ENCODE results near the gene SLC6A6. TPM values are rescaled to one million over a fixed set of nuclear protein-coding genes. Genes with fewer than 3 reads are reported as not detected.
A peak's percentile ranks its signal among the peaks of the same experiment; 100 is the strongest.

Gene SLC6A6
- total and polyA plus RNA-seq, 4 donors: 0.92 to 7.2 (median 2.9) TPM

DNA sequence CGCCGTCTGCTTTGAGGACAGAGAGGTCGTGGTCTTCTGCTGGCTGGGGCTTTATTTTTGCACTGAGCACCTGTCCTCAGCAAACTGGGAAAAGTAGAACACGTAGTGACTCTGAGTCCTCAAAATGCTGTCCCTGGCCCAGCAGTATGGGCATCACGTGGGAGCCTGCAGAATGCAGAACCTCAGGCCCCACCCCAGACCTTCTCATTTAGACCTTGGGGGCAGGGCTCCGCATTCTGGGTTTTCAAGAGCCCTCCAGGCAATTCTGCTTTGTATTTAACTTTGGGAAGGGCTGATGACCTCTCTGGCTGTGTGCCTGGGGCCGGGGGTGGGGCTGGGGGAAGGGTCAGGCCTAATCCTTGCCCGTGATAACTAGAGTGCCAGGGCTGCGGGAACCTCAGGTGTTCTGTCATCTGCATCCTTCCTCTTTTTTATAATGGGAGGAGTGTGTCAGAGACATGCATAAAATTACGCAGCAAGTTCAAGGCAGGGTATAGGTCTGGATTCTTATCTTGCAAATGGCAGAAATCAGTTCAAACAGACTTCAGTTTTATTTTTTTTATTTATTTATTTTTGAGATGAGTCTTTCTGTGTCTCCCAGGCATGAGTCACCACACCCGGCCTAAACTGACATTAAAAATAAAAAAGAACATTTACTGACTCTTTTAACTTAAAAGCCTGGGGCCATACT lies 11.1 kb downstream of the SLC6A6 start:
- TF ChIP-seq HNF4A (conservative IDR thresholded peaks at IDR 0.05) (no peak), HNF4G (IDR thresholded peaks at IDR 0.05) (no peak), RAD21 (IDR thresholded peaks at IDR 0.05) (no peak), SP1 (IDR thresholded peaks at IDR 0.05) (no peak), EGR1 (IDR thresholded peaks at IDR 0.05; ENCODE audit: low read depth in 2 of 2) (no peak), CTCF (IDR thresholded peaks at IDR 0.05; ENCODE audit: low read depth, low read length, missing input control) (no peak), ZBTB33 (IDR thresholded peaks at IDR 0.05) (no peak), JUND (IDR thresholded peaks at IDR 0.05) (no peak), RXRA (IDR thresholded peaks at IDR 0.05) (no peak), NR2F2 (IDR thresholded peaks at IDR 0.05) (no peak), FOXA1 (IDR thresholded peaks at IDR 0.05) (no peak), TAF1 (conservative IDR thresholded peaks at IDR 0.05) (no peak), GABPA (IDR thresholded peaks at IDR 0.05 in 1 of 2, conservative IDR thresholded peaks at IDR 0.05 in 1 of 2) (no peak)
- TF ChIP-seq, protein P1, sequence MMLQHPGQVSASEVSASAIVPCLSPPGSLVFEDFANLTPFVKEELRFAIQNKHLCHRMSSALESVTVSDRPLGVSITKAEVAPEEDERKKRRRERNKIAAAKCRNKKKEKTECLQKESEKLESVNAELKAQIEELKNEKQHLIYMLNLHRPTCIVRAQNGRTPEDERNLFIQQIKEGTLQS (IDR thresholded peaks at IDR 0.05): no peak
- Histone ChIP-seq H3K36me3 (ENCODE audit: control insufficient read depth in 4 of 4, insufficient read depth in 3 of 4, low read depth in 1 of 4, low read length in 3 of 4) (no peaks in the 10 kb centered on the region), H3K4me1 (ENCODE audit: control insufficient read depth in 4 of 4, insufficient read depth in 4 of 4, low read length in 3 of 4) (no peaks in the 10 kb centered on the region), H3K9me3 (ENCODE audit: control insufficient read depth in 4 of 4, low read length in 3 of 4) (no peaks in the 10 kb centered on the region), H3K9ac (ENCODE audit: low read depth in 1 of 2, low read length in 2 of 2) (no peak overlapping the region), H3K27ac (ENCODE audit: low read depth in 1 of 2, low read length in 2 of 2) (no peak overlapping the region), H3K27me3 (ENCODE audit: control insufficient read depth in 4 of 4, insufficient read depth in 4 of 4, low read length in 3 of 4) (peaks cover 0 to 11% (median 0%) of the 10 kb centered on the region in 4 donors), H3K4me3 (ENCODE audit: low read depth in 1 of 3, low read length in 3 of 3) (no peak overlapping the region)
- DNase-seq (ENCODE audit: low spot score): peak; percentile 64
- 43% methylated on average over 11 of the region's 11 CpGs for WGBS

DNA sequence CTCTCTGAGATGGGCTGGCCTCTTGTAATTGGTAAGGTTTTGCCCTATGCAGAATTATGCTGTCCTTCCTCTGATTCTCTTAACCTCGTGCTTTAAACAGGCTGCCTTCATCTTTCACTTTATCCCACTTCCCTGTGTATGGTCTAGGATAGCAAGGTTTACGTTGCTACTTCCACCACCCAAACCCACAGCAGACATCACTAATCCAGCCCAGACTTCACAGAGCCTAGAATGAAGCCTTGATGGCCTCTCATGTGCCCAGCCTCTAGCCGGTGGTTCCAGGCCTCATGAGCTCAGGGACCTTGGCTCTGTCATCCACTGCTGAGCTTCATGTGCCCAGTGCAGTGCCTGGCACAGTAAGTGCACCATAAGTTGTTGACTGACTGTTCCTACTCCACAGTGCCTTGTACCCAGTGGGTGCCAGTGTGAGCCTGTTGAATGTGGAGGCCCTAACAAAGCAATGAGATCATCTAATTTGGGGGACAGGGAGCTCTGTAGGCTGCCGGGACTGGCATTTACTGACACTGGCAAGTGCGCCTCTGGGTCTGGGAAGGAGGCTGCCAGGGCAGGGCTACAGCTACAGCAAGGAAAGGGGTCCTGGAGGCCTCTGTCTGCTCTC lies 12.5 kb downstream of the SLC6A6 start:
- peaks cover 0 to 2% (median 0%) of the 10 kb centered on the region in 4 donors for H3K4me1 ChIP-seq (ENCODE audit: control insufficient read depth in 4 of 4, insufficient read depth in 4 of 4, low read length in 3 of 4)
- H3K9ac ChIP-seq (ENCODE audit: low read depth in 1 of 2, low read length in 2 of 2): no peak overlapping the region
- H3K27me3 ChIP-seq (ENCODE audit: control insufficient read depth in 4 of 4, insufficient read depth in 4 of 4, low read length in 3 of 4): peaks cover 0 to 17% (median 1%) of the 10 kb centered on the region in 4 donors
- no peaks in the 10 kb centered on the region for H3K9me3 ChIP-seq (ENCODE audit: control insufficient read depth in 4 of 4, low read length in 3 of 4)
- TF ChIP-seq CTCF (IDR thresholded peaks at IDR 0.05; ENCODE audit: low read depth, low read length, missing input control): no peak
- no peak for TF ChIP-seq MAX (IDR thresholded peaks at IDR 0.05)
- TF ChIP-seq YY1 (IDR thresholded peaks at IDR 0.05): no peak
- no peak for TF ChIP-seq TAF1 (conservative IDR thresholded peaks at IDR 0.05)
- no peak for TF ChIP-seq HNF4A (conservative IDR thresholded peaks at IDR 0.05)
- TF ChIP-seq SP1 (IDR thresholded peaks at IDR 0.05): no peak
- no peak for TF ChIP-seq FOXA1 (IDR thresholded peaks at IDR 0.05)
- TF ChIP-seq, protein P1 (IDR thresholded peaks at IDR 0.05): no peak
- TF ChIP-seq JUND (IDR thresholded peaks at IDR 0.05): no peak
- 91% methylated on average over 5 of the region's 5 CpGs for WGBS
- no peak overlapping the region for H3K27ac ChIP-seq (ENCODE audit: low read depth in 1 of 2, low read length in 2 of 2)
- no peaks in the 10 kb centered on the region for H3K36me3 ChIP-seq (ENCODE audit: control insufficient read depth in 4 of 4, insufficient read depth in 3 of 4, low read depth in 1 of 4, low read length in 3 of 4)
- no peak for DNase-seq (ENCODE audit: low spot score)
- no peak overlapping the region for H3K4me3 ChIP-seq (ENCODE audit: low read depth in 1 of 3, low read length in 3 of 3)

All from liver (tissue), 9 donors.